OCI-LY3 (cell line): ENCODE results near the gene MRPL33.

Experiments used
- H2AFZ ChIP-seq: fragments of 200-600, 300-600 bp; shearing (Covaris generic); 2 replicates; pipeline ENCODE4 v1.6.0; 2014; ENCODE audit warnings: antibody characterized with exemption, low read depth, low read length
- H3K27ac ChIP-seq: fragments of 200-600, 300-600 bp; sonication (generic); 2 replicates; pipeline ENCODE4 v1.5.1; 2014; ENCODE audit warnings: mild to moderate bottlenecking, low read length, moderate library complexity, mixed read lengths
- H3K27me3 ChIP-seq: fragments of 200-600, 300-600 bp; sonication (generic); 2 replicates; pipeline ENCODE4 v1.6.1; 2014; ENCODE audit warnings: low read depth, low read length, mixed read lengths
- H3K36me3 ChIP-seq: fragments of 200-600, 300-600 bp; sonication (generic); replicated peaks from 2 replicates; pipeline ENCODE3; 2014; ENCODE audit warnings: low read depth, low read length, mixed read lengths
- H3K4me1 ChIP-seq: fragments of 300-600, 200-600 bp; sonication (generic); 2 replicates; pipeline ENCODE4 v1.6.1; 2014; ENCODE audit warnings: low read length, mixed read lengths
- H3K4me2 ChIP-seq: fragments of 200-600, 300-600 bp; sonication (generic); 2 replicates; pipeline ENCODE4 v1.6.1; 2014; ENCODE audit warnings: low read length, mixed read lengths
- H3K4me3 ChIP-seq: fragments of 300-600, 200-600 bp; sonication (generic); 2 replicates; pipeline ENCODE4 v1.5.1; 2014; ENCODE audit warnings: antibody characterized with exemption, mild to moderate bottlenecking, low read length, moderate library complexity
- H3K79me2 ChIP-seq: fragments of 300-600, 200-600 bp; shearing (Covaris generic); 2 replicates; pipeline ENCODE4 v1.6.1; 2014; ENCODE audit warnings: mild to moderate bottlenecking, low read length, mixed read lengths
- H3K9ac ChIP-seq: fragments of 300-600, 200-600 bp; shearing (Covaris generic); 2 replicates; pipeline ENCODE4 v1.6.0; 2014; ENCODE audit warnings: mild to moderate bottlenecking, low read length, moderate library complexity
- H3K9me3 ChIP-seq: fragments of 200-600, 300-600 bp; shearing (Covaris generic); 2 replicates; pipeline ENCODE4 v1.6.1; 2014; ENCODE audit warnings: low read length, mixed read lengths; ENCODE audit not compliant: insufficient read depth
- H4K20me1 ChIP-seq: fragments of 200-600, 300-600 bp; sonication (generic); 2 replicates; pipeline ENCODE4 v1.6.1; 2016; ENCODE audit warnings: low read length, mixed read lengths; ENCODE audit not compliant: insufficient read depth
- CTCF ChIP-seq: fragments of 200-600, 300-600 bp; sonication (generic); IDR thresholded peaks from 2 replicates; pipeline ENCODE4 v1.5.1; 2014; ENCODE audit warnings: antibody characterized with exemption, low read length, low read depth
- EZH2phosphoT487 ChIP-seq: fragments of 200-600 bp; shearing (Covaris generic); IDR thresholded peaks from 2 replicates; pipeline ENCODE4 v1.6.1; 2018; ENCODE audit warnings: antibody characterized with exemption, mixed run types, low read depth

Gene MRPL33

GRCh38 chr2:27795093-27795834 is 23.7 kb downstream of the MRPL33 start:
- no peaks in the 10 kb centered on the region for H3K9me3 ChIP-seq
- no peaks in the 10 kb centered on the region for H3K79me2 ChIP-seq
- no peaks in the 10 kb centered on the region for H3K27me3 ChIP-seq
- H3K4me2 ChIP-seq = no peak overlapping the region
- H3K4me3 ChIP-seq = no peak overlapping the region
- H2AFZ ChIP-seq = no peak overlapping the region
- no peaks in the 10 kb centered on the region for H3K4me1 ChIP-seq
- H4K20me1 ChIP-seq = no peaks in the 10 kb centered on the region
- no peaks in the 10 kb centered on the region for H3K36me3 ChIP-seq
- no peak overlapping the region for H3K27ac ChIP-seq
- no peak for TF ChIP-seq EZH2phosphoT487
- TF ChIP-seq CTCF = no peak
- no peak overlapping the region for H3K9ac ChIP-seq

- Histone ChIP-seq H3K36me3 (no peaks in the 10 kb centered on the region), H3K4me1 (no peaks in the 10 kb centered on the region), H4K20me1 (no peaks in the 10 kb centered on the region), H3K27ac (no peak overlapping the region), H3K79me2 (no peaks in the 10 kb centered on the region), H3K4me3 (no peak overlapping the region), H3K9me3 (no peaks in the 10 kb centered on the region), H3K9ac (no peak overlapping the region), H3K27me3 (no peaks in the 10 kb centered on the region), H2AFZ (no peak overlapping the region), H3K4me2 (no peak overlapping the region)
- TF ChIP-seq CTCF = no peak
- no peak for TF ChIP-seq EZH2phosphoT487
Measured at GRCh38 chr2:27795868-27796277, 24.4 kb downstream of the MRPL33 start.

GRCh38 chr2:27796791-27797765 is 25.6 kb downstream of the MRPL33 start:
- Histone ChIP-seq H3K4me2 (no peak overlapping the region), H3K27me3 (no peaks in the 10 kb centered on the region), H3K79me2 (no peaks in the 10 kb centered on the region), H3K4me1 (no peaks in the 10 kb centered on the region), H3K9ac (no peak overlapping the region), H3K36me3 (no peaks in the 10 kb centered on the region), H2AFZ (no peak overlapping the region), H3K4me3 (no peak overlapping the region), H3K27ac (no peak overlapping the region), H3K9me3 (no peaks in the 10 kb centered on the region), H4K20me1 (no peaks in the 10 kb centered on the region)
- no peak for TF ChIP-seq CTCF
- no peak for TF ChIP-seq EZH2phosphoT487

- TF ChIP-seq EZH2phosphoT487 (no peak), CTCF (no peak)
- no peaks in the 10 kb centered on the region for H3K4me1 ChIP-seq
- no peaks in the 10 kb centered on the region for H4K20me1 ChIP-seq
Measured at GRCh38 chr2:27797841-27798240, 26.3 kb downstream of the MRPL33 start.

More at GRCh38 chr2:27797841-27798240, 26.3 kb downstream of the MRPL33 start:
- H3K4me3 ChIP-seq = no peak overlapping the region
- H3K27ac ChIP-seq = no peak overlapping the region
- H3K79me2 ChIP-seq = no peaks in the 10 kb centered on the region
- H3K36me3 ChIP-seq = no peaks in the 10 kb centered on the region
- H3K9ac ChIP-seq = no peak overlapping the region
- no peak overlapping the region for H3K4me2 ChIP-seq
- H2AFZ ChIP-seq = no peak overlapping the region
- no peaks in the 10 kb centered on the region for H3K9me3 ChIP-seq
- no peaks in the 10 kb centered on the region for H3K27me3 ChIP-seq
